ENCODE results near the gene TCP11.

DNA sequence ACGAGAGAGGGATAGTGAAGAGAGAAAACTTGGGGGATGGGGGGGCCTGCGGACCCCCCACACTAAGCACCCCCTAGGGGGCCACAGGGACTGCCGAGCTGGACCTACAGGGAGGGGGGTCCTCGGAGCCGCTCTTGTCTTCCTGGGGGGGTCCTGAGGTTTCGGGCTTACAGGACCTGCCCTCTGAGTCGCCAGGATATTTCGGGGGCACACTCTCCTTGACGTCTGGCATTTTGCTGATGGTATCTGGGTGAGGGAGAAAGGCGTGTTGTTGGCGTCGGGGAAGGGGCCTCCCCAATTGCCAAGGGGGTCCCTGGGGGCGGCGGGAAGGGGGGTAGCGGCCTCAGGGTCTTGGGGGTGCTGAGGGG lies 516 bp downstream of the TCP11 start:
- TF ChIP-seq, protein P1, sequence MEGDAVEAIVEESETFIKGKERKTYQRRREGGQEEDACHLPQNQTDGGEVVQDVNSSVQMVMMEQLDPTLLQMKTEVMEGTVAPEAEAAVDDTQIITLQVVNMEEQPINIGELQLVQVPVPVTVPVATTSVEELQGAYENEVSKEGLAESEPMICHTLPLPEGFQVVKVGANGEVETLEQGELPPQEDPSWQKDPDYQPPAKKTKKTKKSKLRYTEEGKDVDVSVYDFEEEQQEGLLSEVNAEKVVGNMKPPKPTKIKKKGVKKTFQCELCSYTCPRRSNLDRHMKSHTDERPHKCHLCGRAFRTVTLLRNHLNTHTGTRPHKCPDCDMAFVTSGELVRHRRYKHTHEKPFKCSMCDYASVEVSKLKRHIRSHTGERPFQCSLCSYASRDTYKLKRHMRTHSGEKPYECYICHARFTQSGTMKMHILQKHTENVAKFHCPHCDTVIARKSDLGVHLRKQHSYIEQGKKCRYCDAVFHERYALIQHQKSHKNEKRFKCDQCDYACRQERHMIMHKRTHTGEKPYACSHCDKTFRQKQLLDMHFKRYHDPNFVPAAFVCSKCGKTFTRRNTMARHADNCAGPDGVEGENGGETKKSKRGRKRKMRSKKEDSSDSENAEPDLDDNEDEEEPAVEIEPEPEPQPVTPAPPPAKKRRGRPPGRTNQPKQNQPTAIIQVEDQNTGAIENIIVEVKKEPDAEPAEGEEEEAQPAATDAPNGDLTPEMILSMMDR (IDR thresholded peaks at IDR 0.05) = no peak
- TF ChIP-seq POLR2A (IDR thresholded peaks at IDR 0.05) (no peak), POLR2AphosphoS5 (IDR thresholded peaks at IDR 0.05) (no peak)
